Suppressor macrophage treated with lipopolysaccharide for 4 hours (primary cell): ENCODE data around the gene TMEM126A.
"Not testable (repeated sequence)": the region's sequence is repeated elsewhere in the genome, so short reads cannot be mapped to it uniquely, and the experiment has no call there.

Experiments used
- DNase-seq: peaks from one replicate; pipeline ENCODE4 v3.0.0-alpha.2; 2020

Gene TMEM126A

DNA sequence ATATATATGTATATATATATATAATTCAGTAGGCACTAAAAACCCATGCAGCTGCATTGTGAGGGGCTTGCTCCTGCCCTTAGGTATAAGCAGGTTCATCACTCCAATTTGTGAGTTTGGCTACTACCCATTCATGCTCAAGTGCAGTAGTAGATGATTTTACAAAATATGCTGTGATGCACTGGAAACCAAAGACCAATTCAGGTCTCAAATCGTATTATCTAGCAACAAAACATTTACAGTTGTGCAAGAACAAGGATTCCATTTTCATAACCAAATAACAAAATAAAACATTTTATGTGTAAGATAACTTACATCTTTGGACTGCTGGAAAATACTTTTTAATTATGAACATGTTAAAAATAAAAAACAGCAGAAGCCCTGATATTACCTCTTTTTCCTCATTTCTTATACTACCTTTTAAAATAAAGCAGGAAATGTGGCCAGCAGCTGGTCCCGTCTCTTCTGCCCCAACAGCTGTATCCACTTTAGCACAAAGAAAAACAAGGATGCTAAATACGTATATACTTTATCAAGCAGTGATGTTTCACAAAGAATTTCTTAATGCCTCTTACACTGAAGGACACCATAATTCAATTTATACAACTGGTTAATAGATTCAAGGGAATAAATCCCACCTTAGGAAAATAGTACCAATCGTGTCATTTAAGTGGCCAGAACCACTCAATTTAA lies 14.4 kb downstream of the TMEM126A start:
- no peak for DNase-seq

DNA sequence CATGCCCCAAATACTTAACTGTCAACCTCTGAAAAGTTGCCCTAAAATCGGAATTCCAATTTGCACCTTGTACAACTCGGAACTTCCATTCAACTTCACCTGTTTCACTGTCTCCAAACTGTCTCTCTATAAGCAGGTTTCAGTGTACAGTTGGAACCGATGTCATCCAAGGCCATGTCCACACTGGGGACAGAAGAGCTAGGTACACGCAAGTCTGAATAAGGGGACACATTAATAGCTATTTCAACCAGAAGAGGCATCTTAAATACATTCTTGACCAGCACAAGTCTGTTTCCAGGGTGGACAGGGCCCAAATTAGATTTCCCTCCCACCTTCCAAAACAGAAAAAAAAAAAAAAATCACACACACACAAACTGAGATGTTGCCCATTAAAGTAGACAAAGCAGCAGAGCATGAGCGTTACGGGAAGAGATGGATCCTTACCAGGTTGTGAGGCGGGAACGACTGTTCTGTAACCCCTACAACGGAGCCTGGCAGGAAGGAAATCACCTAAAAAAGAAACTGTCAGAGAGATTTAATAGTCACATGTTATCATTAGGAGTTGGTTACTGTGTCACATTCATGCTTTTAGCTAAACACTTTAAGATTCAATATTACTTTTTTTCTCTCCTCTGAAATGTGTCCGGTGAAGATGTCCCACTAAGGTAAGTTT lies 15.4 kb downstream of the TMEM126A start:
- peak; percentile 19 for DNase-seq

DNA sequence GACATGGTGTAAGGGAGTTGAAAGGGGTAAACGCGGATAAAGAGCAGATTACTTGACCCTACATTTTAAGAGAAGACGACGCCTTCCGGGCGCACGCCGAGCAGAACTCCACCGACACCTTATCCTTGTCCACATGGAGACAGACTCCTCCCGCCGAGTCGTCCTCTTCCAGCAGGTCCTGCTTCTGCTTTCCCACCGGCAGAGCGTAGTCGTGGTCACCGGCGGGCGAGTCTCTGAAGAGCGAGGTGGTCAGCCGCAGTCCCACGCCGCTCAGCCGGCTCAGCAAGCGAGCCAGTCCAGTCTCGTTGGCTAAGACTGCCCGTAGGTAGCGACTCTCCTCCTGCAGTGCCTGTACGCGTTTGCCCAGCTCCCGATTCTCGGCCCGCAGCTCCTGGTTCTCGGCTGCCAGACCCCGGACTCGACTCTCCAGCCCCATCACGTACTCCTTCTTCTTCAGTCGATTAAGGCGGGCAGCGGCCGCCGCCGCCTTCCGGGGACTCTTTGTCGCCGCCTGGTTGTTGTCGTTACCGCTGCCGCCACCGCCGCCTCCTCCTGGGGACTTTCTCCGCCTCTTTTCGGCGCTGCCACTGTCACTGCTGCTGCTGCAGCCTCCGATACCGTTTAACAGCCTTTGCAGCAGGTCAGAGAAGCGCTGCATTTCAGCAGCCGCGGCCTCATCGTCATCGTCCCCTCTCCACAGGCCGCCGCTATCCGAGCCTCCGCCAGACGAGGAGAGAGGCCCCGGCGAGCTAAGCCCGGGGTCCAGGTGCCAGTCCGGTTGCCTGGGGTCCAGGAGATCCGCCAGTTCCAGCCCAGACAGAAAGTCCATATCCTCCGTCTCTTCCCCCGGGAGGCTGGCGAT lies 16.2 kb downstream of the TMEM126A start:
- DNase-seq, result peak; percentile 85

DNA sequence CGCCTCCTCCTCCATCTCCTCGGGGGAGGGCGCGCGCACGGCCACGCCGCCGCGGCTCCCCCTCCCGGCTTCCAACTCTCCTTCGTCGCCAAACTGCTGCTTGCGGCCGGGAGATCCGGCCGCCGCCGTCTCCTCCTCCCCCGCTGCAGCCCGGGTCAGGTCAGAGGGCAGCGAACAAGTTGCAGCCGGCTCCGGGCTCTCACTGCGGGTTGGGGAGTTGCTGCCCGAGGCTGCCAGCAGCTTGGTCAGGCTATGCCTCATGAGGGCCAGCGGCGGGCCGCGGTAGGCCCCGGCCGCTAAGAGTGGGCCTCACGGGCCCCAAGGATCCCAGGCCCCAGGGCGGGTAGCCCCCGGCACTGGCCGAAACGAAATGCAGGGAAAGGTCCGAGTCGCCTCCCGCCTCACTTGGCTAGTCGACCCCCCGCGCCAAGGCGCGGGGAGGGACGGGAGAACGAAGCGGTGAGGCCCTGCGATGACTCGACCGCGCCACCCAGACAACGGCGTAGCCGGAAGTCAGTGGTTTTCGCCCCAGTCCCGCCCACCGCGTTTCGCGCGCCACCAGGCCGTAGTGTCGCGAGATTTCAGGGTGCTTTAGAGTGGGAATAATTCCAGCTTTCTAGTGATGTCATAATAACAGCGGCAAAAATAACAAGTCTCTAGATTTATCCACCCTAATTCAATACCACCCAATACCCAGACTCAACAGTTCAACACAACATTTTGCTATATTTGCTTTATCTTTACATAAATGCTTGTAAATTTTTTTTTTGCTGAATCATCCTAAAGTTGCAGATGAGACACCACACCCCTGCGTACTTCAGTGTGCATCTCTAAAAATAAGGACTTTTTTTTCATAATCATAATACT lies 17.1 kb downstream of the TMEM126A start, which contains the start of gene CREBZF:
CREBZF (minus strand) TSS at position 515 of the 867 bp plus-strand sequence; CDS start at position 261, 254 bp downstream.
- peak; percentile 98 for DNase-seq

DNA sequence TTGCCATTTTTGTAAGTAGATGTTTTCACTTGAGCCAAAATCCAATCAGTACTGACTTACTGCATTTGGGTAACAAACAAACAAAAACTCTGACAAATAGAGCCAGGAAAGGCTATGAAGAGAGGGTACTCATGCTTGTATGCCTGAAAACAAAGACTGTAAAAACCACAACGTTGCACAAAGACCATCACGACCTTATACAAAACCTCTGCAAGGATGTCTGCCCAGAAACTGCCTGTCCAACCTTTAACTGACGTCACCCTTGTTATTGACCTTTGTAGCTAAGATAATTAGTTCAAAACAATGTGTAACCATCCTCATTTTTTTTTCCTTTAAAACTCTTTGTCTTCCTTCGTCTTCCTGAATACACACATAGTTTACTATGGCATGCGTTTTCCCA lies 18.0 kb downstream of the TMEM126A start:
- no peak for DNase-seq

DNA sequence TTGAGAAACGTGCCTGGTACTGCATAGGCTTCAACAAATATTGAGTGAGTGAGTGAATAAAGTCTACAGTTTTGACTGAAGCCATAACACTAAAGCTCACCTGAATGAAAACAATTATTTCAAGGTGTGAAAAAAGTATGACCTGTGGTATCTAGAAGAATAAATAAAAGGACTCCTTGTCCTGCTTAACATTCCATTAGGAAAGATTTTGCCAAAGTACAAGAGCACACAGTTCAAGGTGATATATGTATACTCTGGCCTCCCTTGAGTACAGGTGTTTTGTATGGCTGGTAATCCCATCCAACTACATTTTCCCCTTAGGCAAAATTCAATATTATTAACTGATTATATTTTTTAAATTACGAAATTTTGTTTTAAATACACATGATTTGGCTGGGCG lies 18.9 kb downstream of the TMEM126A start:
- no peak for DNase-seq

DNA sequence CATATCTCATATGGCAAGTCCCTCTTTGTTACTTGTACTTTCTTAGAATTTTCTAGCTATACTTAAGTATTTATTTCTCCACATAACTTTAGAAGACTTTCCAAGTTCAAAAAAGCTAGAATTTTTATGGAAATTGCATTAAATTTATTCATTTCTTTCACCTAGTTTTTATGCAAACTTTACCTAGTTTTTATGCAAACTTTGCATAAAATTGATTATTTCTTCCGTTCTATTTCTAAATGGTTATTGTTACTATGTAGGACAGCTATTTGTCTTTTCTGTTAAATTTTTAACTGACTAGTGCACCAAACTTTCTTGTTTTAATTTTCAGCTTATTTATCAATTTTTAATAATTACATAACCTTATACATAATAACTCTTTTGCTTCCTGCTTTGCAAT lies 20.4 kb downstream of the TMEM126A start:
- no peak for DNase-seq

DNA sequence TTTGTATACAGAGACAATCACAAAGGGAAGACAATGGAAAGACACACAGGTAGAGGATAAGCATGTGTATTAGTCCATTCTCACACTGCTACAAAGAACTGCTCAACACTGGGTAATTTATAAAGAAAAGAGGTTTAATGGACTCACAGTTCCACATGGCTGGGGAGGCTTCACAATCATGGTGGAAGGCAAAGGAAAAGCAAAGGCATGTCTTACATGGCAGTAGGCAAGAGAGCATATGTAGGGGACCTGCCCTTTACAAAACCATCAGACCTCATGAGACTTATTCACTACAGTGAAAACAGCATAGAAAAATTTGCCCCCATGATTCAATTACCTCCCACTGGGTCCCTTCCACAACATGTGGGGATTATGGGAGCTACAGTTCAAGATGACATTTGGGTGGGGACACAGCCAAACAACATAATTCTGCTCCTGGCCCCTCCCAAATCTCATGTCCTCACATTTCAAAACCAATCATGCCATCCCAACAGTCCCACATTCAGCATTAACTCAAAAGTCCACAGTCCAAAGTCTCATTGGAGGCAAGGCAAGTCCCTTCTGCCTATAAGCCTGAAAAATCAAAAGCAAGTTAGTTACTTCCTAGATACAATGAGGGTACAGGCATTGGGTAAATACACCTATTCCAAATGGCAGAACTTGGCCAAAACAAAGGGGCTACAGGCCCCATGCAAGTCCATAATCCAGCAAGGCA lies 23.3 kb downstream of the TMEM126A start:
- not testable (repeated sequence) for DNase-seq

DNA sequence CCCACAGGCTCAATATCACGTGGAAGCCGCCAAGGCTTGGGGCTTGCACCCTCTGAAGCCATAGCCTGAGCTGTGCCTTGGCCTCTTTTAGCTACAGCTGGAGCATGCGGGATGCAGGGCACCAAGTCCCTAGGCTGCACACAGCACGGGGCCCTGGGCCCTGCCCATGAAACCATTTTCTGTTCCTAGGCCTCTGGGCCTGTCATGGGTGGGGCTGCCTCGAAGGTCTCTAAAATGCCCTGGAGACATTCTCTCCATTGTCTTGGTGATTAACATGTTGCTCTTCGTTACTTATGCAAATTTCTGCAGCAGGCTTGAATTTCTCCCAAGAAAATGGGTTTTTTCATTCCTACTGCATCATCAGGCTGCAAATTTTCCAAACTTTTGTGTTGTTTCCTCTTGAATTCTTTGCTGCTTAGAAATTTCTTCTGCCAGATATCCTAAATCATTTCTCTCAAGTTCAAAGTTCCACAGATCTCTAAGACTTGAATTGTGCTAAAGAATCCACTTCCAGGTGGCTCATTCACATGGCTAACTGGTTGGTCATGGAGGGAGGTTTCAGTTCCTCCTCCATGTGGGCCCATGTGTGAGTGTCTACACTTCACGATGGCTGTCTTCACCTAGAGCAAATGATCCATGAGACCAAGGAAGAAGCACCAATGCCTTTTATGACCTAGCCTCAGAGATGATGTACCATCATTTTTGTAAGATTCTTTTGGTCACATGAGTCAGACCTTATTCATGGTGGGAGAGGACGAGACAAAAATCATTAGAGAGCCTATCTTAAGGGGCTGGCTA lies 24.5 kb downstream of the TMEM126A start:
- DNase-seq, result no peak

DNA sequence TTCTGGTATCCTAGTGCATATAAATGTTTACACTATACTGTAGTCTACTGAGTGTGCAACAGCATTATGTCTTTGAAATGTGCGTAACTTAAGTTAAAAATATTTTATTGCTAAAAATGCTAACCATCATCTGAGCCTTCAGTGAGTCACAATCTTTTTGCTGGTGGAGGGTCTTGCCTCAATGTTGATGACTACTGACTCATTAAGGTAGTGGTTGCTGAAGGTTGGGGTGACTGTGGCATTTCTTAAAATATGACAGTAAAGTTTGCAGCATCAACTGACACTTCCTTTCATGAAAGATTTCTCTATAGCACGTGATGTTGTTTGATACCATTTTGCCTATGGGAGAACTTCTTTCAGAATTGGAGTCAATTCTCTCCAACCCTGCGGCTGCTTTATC lies 25.6 kb downstream of the TMEM126A start:
- no peak for DNase-seq

DNA sequence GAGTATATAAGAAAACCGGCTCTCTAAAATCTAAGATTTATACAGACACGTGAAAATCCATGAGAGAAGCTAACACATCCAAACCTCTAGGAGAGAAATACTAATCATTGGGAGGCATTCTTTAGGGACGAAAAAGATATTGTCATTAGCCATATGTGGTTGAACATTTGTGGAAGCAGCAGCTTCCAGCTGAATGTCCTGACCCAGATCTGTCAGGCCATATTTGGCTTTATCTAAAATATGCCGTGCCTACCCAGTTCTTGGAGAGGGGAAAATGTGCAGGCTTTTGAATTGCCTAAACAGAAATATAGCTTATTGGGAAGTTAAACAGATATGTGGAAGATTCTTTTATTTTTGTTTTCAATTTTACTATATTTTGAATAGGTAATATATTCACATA lies 31.8 kb downstream of the TMEM126A start:
- DNase-seq, result no peak

DNA sequence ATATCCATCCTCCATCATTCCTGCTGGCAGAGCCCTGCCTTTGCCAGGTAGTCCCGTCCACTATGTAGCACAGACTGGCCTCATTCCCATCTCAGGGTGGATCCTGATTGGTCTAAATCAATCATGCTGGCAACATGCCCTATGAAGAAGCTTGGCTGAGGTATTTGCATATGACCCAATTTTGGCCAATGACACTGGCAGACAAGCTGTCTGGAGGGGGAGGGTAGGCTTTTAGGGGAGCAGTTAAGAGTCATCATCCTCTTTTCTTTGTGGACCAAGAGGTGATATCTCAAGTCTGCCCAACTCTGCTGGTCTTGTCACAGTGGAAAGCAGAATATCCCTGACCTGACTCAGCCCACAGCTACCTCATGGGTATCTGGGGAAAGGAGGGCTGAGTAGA lies 33.1 kb downstream of the TMEM126A start:
- no peak for DNase-seq

DNA sequence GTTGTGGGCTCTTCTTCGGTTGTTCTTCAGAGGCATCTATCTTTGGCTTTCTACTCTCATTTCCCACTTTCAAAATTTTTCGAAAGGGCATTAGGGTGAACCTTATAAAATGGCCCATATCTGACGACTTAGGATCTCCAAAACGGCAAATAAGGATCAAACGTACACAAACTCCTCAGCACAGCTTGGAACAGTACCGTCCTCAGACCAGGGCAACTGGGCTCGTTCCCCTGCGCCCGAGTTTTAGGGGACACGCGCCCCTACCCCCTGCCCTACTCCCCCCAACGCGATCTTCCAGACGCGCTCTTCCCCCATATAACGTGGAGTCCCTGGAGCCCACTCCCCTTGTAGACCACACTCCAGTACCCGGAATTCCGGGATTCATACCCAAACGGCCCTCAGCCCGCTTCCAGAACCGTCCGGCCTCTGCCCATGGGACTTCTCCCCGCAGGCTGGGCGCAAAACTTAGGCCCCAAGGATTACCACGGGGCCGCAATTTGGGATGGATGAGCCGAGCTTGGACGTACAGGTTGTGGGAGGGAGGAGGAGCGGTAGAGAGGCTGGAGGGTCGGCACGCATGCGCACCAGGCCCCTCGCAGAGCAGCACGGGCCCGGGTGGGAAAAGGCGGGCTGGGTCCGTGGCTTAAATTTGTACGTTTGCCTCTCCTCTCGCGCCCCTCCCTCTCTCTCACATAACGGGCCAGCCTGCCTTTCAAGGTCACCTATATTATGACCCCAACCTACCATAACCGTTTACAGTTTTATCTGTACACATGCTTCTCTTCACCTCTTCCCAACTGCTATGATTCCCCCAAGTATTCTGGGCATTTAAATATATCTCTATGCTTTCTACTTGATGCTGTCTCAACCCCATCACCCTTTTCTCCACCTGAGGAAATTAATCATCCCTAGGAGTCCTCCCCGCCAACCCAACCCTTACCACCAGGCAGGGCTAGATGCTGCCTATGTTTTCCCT lies 34.9 kb downstream of the TMEM126A start:
- DNase-seq, result peak; percentile 31

DNA sequence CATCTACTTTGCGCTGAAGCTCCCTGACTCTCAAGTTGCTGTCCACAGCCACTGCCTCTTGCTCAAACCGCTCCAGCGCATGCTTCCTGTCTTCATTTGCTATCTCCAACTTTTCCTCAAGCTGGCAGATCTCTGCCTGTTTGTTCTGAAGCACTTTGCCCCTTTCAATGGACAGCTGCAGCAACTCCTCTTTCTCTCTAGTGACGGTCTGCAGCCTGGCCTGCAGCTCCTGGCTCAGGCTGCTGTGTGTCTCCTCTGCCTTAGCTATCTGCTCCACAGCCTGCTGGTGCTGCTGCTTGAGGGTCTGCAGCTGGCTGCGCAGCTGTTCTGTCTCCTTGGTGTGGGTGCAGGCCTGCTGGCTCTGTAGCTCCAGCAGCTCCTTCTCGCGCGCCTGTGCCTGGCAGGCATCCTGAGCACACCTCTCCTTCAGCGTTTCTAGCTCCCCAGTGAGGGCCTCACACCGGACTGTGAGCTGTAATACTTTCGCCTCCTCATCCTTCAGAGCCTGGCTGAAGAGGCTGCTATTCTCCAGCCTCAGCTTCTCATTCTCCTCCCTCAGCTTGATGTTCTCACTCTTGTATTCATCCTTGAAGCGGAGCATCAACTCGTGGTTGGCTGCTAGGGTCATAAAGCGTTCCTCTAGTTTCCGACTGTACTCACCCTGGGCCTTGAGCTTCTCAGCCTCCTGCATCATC lies 37.5 kb downstream of the TMEM126A start:
- no peak for DNase-seq

DNA sequence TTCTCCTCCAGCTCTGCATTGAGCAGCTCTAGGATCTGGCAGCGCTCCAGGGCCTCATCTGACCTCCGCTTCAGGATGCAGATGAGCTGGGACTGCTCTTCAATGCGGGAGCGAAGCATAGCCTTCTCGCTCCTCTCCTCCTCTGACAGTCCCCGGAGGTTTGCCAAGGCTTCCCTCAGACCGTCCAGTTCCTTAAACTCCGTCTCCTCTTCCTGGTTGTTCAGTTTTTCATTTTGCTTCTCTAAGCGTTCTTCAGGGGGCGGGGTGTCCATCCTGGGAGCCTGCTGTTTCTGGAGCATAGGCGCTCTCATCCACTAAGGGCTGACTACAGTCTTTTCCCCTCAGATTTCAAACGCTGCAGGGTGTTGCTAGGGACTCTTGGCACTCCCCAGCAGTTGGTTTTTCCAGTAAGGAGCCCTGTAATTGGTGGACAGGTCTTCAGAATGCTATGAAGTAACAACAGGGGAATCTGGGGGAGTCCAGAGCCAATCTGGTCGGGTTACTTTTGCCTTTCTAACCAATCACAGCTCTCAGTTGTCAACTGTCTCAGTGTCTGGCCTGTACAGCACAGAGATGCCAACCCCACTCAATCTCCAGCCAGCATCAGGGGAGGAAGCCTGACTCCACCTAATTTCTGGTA lies 38.2 kb downstream of the TMEM126A start, which contains the start of gene CCDC89:
CCDC89 (minus strand) TSS at position 376 of the 640 bp plus-strand sequence; CDS start at position 311, 65 bp downstream.
- DNase-seq, result no peak

DNA sequence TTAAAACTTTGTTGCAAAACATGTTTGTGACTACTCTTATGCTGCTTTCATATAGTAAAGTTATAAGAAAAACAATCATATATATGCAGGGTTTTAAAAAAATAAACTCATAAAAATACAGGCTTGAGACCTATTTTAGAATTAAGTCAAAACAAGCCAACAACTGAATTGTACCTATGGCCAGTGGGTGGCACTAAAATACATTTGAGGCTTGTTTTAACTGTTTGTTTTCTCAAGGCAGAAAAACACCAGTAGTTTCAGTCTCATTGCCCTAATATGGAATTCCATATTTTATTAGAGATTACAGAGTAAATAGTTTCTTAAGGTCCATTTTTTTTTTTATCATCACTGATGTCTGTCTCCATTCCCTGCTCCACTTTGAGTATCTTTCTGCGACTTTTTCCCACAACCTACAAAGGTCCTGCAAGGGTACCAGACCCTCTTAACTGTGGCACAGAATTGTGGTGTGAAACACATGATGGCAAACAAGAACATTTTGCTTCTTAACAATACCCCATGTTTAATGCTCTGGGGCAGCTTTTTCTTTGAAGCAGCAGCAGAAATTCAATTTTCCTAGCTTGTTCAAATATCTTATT lies 46.7 kb downstream of the TMEM126A start:
- peak; percentile 24 for DNase-seq

DNA sequence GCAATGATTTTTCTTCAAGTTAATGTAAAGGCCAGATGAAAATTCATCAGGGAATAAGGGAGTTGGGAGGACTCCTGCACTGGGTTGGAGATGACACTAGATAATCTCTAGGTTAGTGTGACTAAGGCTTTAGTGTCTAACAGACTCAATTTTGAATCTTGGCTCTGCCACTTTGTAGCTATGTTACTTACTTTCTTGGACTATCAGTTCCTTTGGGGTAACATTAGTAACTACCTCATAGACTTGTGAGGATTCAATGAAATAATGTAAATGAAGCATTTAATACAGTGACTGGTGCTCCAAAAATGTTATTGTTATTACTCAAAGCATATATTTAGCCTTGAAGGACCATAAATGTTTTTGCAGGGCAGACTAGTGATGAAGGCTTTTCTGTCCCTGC lies 47.8 kb downstream of the TMEM126A start:
- no peak for DNase-seq

DNA sequence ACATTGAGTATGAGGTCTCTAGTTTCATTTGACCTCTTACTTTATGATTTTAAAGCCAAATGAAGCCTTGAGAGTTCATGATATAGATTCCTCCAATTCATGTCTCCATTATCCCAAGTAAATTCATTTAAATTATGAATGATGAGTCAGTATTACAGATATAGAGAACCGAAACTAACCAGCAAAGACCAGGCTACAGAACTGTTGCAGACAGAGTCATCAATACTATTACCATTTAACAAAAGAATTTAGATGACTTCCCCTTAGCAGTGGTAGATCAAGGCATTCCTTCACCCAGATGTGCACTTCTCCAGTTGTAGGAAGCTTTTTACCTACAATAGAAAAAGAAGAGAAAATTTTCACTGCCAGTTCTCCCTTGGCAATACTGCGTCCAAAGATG lies 50.0 kb downstream of the TMEM126A start:
- no peak for DNase-seq
